HCT116 (cell line): Measurements from ENCODE around the gene LPAR3.
"Not testable (repeated sequence)": the region's sequence is repeated elsewhere in the genome, so short reads cannot be mapped to it uniquely, and the experiment has no call there.

Experiments
- EZH2 ChIP-seq: fragments of 200-600 bp; sonication (generic); IDR thresholded peaks from 2 replicates; pipeline ENCODE4 v1.6.1; 2017; ENCODE audit warnings: antibody characterized with exemption, mixed run types
- JUND ChIP-seq: IDR thresholded peaks from 2 replicates; pipeline ENCODE4 v1.6.1; 2012
- MAX ChIP-seq: IDR thresholded peaks from 2 replicates; pipeline ENCODE4 v1.6.1; 2012
- POLR2A ChIP-seq: IDR thresholded peaks from 2 replicates; pipeline ENCODE4 v1.7.0; 2011; ENCODE audit warnings: borderline replicate concordance; ENCODE audit not compliant: insufficient read depth, insufficient read length; ENCODE audit errors: extremely low read depth
- POLR2AphosphoS5 ChIP-seq: IDR thresholded peaks from 2 replicates; pipeline ENCODE4 v1.6.1; 2011; ENCODE audit warnings: mild to moderate bottlenecking, low read depth, low read length, moderate library complexity
- SIN3A ChIP-seq: IDR thresholded peaks from 2 replicates; pipeline ENCODE4 v1.6.1; 2012; ENCODE audit warnings: low read depth
- TCF7L2 ChIP-seq: IDR thresholded peaks from 2 replicates; pipeline ENCODE4 v1.7.0; 2011; ENCODE audit warnings: borderline replicate concordance, inconsistent platforms; ENCODE audit not compliant: insufficient read depth, insufficient read length; ENCODE audit errors: extremely low read depth
- ZFX ChIP-seq: fragments of 450-650 bp; IDR thresholded peaks from 2 replicates; pipeline ENCODE4 v1.6.1; 2017
- TF ChIP-seq, protein P1 (sequence below), 3 experiments: fragments of 200-600 bp in 1 of 3; sonication (generic) in 1 of 3; IDR thresholded peaks in 2 of 3; conservative IDR thresholded peaks in 1 of 3; 2 replicates each; pipeline ENCODE4 v1.5.1; 2012 to 2017; ENCODE audit warnings: low read depth in 2 of 3, low read length in 2 of 3, antibody characterized with exemption in 1 of 3, borderline replicate concordance in 1 of 3, control low read depth in 1 of 3, mild to moderate bottlenecking in 1 of 3, mixed read lengths in 1 of 3, mixed run types in 1 of 3, moderate library complexity in 1 of 3; ENCODE audit not compliant: insufficient read depth in 1 of 3

DNA sequence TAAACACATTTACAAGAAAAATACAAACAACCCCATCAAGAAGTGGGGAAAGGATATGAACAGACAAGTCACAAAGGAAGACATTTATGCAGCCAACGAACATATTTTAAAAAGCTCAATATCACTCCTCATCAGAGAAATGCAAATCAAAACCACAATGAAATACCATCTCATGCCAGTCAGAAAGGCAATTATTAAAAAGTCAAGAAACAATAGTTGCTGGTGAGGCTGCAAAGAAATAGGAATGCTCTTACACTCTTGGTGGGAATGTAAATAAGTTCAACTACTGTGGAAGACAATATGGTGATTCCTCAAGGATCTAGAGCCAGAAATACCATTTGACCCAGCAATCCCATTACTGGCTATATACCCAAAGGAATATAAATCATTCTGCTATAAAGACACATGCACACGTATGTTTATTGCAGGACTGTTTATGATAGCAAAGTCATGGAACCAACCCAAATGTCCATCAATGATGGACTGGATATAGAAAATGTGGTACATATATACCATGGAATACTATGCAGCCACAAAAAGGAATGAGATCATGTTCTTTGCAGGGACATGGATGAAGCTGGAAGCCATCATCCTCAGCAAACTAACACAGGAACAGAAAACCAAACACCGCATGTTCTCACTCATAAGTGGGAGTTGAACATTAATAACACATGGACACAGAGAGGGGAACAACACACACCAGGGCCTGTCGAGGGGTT, 15.9 kb upstream of the LPAR3 start:
- TF ChIP-seq, protein P1, sequence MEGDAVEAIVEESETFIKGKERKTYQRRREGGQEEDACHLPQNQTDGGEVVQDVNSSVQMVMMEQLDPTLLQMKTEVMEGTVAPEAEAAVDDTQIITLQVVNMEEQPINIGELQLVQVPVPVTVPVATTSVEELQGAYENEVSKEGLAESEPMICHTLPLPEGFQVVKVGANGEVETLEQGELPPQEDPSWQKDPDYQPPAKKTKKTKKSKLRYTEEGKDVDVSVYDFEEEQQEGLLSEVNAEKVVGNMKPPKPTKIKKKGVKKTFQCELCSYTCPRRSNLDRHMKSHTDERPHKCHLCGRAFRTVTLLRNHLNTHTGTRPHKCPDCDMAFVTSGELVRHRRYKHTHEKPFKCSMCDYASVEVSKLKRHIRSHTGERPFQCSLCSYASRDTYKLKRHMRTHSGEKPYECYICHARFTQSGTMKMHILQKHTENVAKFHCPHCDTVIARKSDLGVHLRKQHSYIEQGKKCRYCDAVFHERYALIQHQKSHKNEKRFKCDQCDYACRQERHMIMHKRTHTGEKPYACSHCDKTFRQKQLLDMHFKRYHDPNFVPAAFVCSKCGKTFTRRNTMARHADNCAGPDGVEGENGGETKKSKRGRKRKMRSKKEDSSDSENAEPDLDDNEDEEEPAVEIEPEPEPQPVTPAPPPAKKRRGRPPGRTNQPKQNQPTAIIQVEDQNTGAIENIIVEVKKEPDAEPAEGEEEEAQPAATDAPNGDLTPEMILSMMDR (IDR thresholded peaks at IDR 0.05 in 2 of 3, conservative IDR thresholded peaks at IDR 0.05 in 1 of 3; ENCODE audit: borderline replicate concordance in 1 of 3, insufficient read depth in 1 of 3, low read depth in 2 of 3, low read length in 2 of 3), result not testable (repeated sequence)
- TF ChIP-seq POLR2A, EZH2, JUND, SIN3A, TCF7L2, ZFX, POLR2AphosphoS5, MAX: not testable (repeated sequence)
